Stomach smooth muscle (tissue), 2 donors: ENCODE data around the gene HAGHL.
"Not testable (repeated sequence)": the region's sequence is repeated elsewhere in the genome, so short reads cannot be mapped to it uniquely, and the experiment has no call there.

ENCODE experiments used
- H3K27ac ChIP-seq: one replicate; pipeline ENCODE4 v1.7.0; 2013; ENCODE audit warnings: mild to moderate bottlenecking, low read length, inconsistent platforms
- H3K27me3 ChIP-seq, 2 donors: one replicate each; pipeline ENCODE4 v1.7.0; 2013; ENCODE audit warnings: low read length in 2 of 2; ENCODE audit not compliant: insufficient read depth in 2 of 2, control insufficient read depth in 1 of 2
- H3K36me3 ChIP-seq, 2 donors: one replicate each; pipeline ENCODE4 v1.7.0; 2013; ENCODE audit warnings: low read length in 2 of 2; ENCODE audit not compliant: control insufficient read depth in 2 of 2, insufficient read depth in 2 of 2
- H3K4me1 ChIP-seq: one replicate; pipeline ENCODE4 v1.7.0; 2013; ENCODE audit warnings: low read length; ENCODE audit not compliant: control insufficient read depth, insufficient read depth
- H3K4me3 ChIP-seq, 2 donors: one replicate each; pipeline ENCODE4 v1.7.0; 2013; ENCODE audit warnings: low read length in 2 of 2
- H3K9ac ChIP-seq, 2 donors: one replicate each; pipeline ENCODE4 v1.7.0; 2013; ENCODE audit warnings: low read length in 2 of 2, mild to moderate bottlenecking in 1 of 2
- H3K9me3 ChIP-seq, 2 donors: one replicate each; pipeline ENCODE4 v1.7.0; 2013; ENCODE audit warnings: low read length in 2 of 2; ENCODE audit not compliant: control insufficient read depth in 2 of 2
- donor health status: healthy.
- donor health status: Pancreatic carcinoma.

HAGHL gene

DNA sequence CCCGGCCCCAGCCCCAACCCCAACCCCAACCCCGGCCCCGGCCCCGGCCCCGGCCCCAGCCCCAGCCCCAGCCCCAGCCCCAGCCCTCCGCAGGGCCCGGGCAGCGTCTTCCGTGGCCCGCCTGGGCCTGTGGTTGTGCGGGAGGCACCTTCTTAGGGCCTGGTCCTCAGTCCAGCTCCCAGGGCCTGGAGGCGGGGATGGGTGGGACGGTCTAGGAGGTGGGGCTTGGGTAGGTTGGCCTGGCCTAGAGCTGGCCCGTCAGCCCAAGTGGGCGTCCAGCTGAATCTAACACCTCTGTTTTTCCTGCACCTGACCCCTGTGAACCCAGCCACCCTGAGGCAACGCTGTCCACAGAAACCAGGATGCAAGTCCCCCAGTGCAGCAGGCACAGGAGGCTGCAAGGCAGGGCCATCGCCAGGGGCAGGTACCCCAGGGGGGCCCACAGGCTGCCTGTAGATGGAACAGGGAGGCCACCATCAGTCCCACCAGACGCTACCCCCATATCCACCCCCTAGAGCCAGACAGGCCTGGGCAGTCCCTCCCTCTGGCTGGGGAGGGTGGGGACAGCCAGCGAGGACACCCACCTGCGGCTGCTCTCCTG is 42.4 kb downstream of the HAGHL start:
- H3K27me3 ChIP-seq, result peaks cover 4 to 15% of the 10 kb centered on the region in 2 donors
- H3K27ac ChIP-seq, result no peak overlapping the region
- no peaks in the 10 kb centered on the region for H3K4me1 ChIP-seq
- H3K9ac ChIP-seq, result no peak overlapping the region
- no peaks in the 10 kb centered on the region for H3K36me3 ChIP-seq
- no peaks in the 10 kb centered on the region for H3K9me3 ChIP-seq
- no peak overlapping the region for H3K4me3 ChIP-seq

DNA sequence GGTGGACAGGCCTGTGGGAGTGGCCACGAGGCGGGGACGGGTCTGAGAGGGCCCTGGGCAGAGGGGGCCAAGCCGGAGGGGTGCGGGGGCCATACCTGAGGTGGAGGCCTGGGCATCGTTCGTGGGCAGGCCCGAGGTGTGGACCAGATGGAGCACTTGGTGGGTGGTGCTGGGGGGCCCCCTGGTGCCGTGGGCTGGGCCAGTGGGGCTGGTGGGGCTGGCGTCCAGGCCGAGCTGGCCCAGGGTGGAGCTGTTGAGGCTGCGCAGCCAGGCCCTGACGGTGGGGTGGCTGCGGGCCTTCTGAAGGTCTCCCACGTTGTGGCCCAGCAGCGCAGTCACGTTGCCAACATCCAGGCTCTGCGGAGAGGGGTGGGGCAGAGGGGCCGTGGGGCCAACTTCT is 43.0 kb downstream of the HAGHL start:
- H3K4me3 ChIP-seq, result no peak overlapping the region
- no peak overlapping the region for H3K9ac ChIP-seq
- H3K4me1 ChIP-seq, result no peaks in the 10 kb centered on the region
- no peaks in the 10 kb centered on the region for H3K9me3 ChIP-seq
- H3K27me3 ChIP-seq, result peaks cover 4 to 15% of the 10 kb centered on the region in 2 donors
- H3K36me3 ChIP-seq, result no peaks in the 10 kb centered on the region
- no peak overlapping the region for H3K27ac ChIP-seq

DNA sequence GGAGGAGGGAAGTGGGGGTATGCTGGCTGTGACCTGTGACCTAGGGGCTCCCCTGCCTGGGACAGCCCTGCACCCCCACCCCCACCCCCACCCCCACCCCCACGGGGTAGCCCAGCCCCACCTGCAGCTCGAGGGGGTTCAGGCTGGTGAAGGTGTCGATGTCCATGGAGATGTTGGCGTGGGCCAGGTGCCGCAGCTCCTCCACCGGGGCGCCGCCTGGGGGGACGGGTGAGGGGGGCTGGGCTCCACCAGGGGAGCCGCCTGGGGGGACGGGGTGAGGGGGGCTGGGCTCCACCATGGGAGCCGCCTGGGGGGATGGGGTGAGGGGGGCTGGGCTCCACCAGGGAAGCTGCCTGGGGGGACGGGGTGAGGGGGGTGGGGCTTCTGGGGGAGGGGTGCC is 43.5 kb downstream of the HAGHL start:
- Histone ChIP-seq H3K4me1 (no peaks in the 10 kb centered on the region), H3K36me3 (no peaks in the 10 kb centered on the region), H3K4me3 (no peak overlapping the region), H3K9me3 (no peaks in the 10 kb centered on the region), H3K9ac (no peak overlapping the region), H3K27me3 (peaks cover 7 to 15% of the 10 kb centered on the region in 2 donors), H3K27ac (no peak overlapping the region)

DNA sequence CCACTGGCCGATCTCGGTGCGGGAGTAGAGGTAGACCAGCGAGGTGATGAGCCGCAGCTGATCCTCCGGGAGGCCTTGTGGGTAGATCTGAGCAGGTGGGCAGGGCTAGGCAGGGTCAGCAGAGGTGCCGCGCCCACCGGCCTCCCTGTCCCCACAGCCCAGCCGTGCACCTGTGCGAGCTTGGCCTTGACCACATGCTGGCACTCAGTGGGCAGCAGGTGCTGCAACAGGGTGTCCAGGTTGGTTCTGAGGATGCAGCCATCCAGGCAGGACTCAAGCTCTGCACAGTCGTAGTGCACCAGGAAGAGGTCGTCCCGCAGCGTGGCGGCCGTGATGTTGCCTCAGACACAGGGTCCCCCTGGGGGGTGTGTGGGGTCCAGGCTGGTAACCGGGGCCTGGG is 46.1 kb downstream of the HAGHL start:
- H3K9ac ChIP-seq, result no peak overlapping the region
- H3K9me3 ChIP-seq, result no peaks in the 10 kb centered on the region
- H3K4me3 ChIP-seq, result no peak overlapping the region
- no peaks in the 10 kb centered on the region for H3K4me1 ChIP-seq
- peaks cover 8 to 15% of the 10 kb centered on the region in 2 donors for H3K27me3 ChIP-seq
- H3K27ac ChIP-seq, result no peak overlapping the region
- H3K36me3 ChIP-seq, result no peaks in the 10 kb centered on the region

DNA sequence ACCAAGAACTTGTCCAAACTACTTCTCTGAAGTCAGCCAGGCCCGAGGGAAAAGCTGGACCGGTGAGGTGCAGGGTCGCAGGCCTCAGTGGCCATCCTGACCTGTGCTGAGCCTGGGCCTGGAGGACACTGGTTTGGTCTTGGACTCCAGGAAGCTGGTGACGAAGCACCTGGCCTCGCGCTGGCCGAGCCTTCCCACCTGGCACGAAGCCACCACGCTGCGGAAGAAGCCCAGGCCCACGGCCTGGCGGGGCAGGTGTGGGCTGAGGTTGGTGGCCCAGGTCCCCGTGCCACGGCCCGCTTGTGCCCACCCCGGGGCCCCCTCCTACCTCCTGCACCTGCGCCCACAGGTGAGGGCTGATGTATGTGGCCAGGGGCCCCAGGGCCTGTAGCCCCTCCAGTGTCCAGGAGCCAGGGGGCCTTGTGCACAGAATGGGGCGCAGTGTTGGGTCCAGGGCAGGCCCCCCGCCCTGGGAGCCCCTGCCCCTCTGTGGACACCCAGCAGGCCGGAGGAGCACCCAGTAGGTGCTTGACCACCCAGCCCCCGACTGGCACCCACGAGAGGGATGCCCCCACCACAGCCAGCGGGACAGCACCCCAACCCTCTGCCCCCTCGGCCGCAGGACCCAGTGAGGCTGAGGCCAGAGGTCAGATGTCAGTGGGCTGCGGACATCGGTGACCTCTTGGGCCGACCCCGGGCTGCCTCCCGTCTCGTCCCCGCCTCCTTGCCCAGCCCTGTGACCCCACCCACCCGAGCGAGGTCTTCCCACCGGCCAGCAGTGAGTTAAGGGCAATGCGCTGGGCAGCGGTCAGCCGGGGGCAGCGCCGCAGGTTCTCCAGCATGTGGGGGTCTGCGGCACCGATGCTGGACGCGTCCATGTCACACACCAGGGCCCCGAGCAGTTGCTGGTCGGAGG is 47.4 kb downstream of the HAGHL start:
- H3K27me3 ChIP-seq, result peaks cover 10 to 17% of the 10 kb centered on the region in 2 donors
- no peak overlapping the region for H3K4me3 ChIP-seq

DNA sequence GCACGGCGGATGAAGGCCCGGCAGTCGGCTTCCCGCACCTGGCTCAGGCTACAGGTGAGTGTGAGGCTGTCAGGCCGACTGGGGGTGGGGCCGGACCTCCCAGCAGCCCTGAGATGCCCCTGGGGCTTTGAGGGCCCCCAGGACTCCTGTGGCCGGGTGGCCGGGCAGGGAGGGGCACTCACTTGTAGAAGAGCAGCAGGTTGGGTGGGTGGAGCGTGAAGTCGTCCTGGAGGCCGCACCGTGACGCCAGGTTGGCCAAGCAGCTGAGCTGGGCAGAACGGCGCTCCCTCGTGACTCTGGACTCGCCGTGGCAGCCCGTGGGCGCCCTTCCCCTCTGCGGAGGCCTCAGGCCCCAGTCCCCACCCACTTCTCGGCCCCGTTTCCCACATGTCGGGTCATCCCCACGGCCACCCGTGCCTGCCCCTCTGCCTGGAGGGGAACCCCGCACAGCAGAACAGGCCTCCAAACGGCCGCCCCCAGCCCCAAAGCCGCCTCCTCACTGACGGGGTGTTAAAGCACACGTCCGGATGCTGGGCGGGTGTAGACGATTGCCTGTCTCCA is 48.4 kb downstream of the HAGHL start:
- Histone ChIP-seq H3K9ac (no peak overlapping the region), H3K9me3 (no peaks in the 10 kb centered on the region), H3K4me3 (no peak overlapping the region), H3K27ac (no peak overlapping the region), H3K4me1 (no peaks in the 10 kb centered on the region), H3K36me3 (no peaks in the 10 kb centered on the region), H3K27me3 (peaks cover 11 to 15% of the 10 kb centered on the region in 2 donors)

More for the DNA sequence above, 47.4 kb downstream of the HAGHL start:
- H3K4me1 ChIP-seq, result no peaks in the 10 kb centered on the region
- no peaks in the 10 kb centered on the region for H3K36me3 ChIP-seq
- H3K27ac ChIP-seq, result no peak overlapping the region
- no peak overlapping the region for H3K9ac ChIP-seq
- no peaks in the 10 kb centered on the region for H3K9me3 ChIP-seq

DNA sequence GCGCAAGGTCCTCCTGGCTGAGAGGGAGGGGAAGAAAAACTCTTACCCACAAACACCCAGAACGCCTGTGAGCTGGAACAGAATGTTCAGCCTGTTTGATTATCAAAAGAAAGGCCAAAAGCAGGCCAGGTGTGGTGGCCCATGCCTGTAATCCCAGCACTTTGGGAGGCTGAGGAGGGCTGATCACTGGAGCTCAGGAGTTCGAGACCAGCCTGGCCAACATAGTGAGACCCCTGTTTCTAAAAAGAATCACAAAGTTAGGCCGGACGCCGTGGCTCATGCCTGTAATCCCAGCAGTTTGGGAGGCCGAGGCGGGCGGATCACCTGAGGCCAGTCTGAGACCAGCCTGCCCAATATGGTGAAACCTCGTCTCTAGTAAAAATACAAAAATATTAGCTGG is 49.4 kb downstream of the HAGHL start:
- H3K9ac ChIP-seq, H3K9me3 ChIP-seq, H3K4me3 ChIP-seq, H3K27ac ChIP-seq, H3K36me3 ChIP-seq, H3K4me1 ChIP-seq: not testable (repeated sequence)
- H3K27me3 ChIP-seq, result peaks cover 21 to 22% of the 10 kb centered on the region in 2 donors

DNA sequence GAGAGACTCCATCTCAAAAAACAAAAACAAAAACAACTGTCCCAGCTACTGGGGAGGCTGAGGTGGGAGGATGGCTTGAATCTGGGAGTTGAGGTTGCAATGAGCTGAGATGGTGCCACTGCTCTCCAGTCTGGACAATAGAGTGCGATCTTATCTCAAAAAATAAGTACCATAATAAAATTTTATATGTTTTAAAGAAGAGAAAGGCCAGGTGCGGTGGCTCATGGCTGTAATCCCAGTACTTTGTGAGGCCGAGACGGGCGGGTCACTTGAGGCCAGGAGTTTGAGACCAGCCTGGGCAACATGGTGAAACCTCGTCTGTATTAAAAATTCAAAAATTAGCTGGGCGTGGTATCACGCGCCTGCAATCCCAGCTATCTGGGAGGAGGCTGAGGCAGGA is 49.9 kb downstream of the HAGHL start:
- H3K27ac ChIP-seq, result no peak overlapping the region
- no peak overlapping the region for H3K4me3 ChIP-seq
- H3K27me3 ChIP-seq, result peaks cover 24 to 27% of the 10 kb centered on the region in 2 donors
- no peaks in the 10 kb centered on the region for H3K4me1 ChIP-seq
- no peaks in the 10 kb centered on the region for H3K9me3 ChIP-seq
- H3K9ac ChIP-seq, result no peak overlapping the region
- no peaks in the 10 kb centered on the region for H3K36me3 ChIP-seq

DNA sequence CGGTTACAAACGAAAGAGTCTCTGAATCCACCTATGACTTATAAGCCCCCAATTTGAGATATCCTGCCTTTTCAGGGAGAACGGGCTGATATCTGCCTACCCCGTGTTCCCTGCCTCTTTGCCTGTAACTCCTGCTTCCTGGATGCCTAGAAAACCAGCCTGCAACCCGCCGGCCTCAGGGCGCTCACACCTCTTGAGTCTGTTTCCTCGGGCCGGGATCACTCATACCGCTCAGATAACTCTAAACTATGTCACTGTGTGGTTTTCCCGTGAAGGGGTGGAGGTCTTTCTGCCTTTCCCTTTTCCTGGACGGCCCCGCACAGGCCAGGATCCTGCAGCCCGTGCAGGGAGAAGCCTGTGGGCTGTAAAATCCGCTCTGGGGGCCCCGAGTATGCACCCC is 50.9 kb downstream of the HAGHL start:
- no peaks in the 10 kb centered on the region for H3K36me3 ChIP-seq
- H3K27me3 ChIP-seq, result peaks cover 28 to 35% of the 10 kb centered on the region in 2 donors
- H3K4me1 ChIP-seq, result no peaks in the 10 kb centered on the region
- no peaks in the 10 kb centered on the region for H3K9me3 ChIP-seq
- no peak overlapping the region for H3K27ac ChIP-seq
- H3K9ac ChIP-seq, result no peak overlapping the region
- H3K4me3 ChIP-seq, result no peak overlapping the region

DNA sequence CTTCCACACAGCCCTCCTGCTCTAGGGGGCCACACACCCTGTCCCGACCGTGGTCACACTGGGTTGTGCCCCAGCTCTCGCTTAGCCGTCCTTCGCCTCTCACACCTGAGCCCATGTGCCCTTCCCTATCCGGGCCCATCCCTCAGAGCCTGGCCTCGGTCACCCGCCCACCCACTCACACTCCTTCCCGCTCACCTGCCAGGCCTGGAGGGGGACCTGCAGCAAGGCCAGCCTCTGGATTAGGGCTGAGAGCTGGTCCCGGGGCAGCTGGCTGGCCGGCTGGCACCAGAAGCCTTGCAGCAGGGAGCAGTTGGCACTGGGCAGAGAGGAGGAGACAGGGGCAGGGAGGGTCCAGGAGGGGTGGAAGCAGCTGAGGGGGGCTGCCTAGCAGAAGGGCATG is 51.5 kb downstream of the HAGHL start:
- Histone ChIP-seq H3K36me3 (no peaks in the 10 kb centered on the region), H3K4me1 (peaks cover 1% of the 10 kb centered on the region), H3K4me3 (no peak overlapping the region), H3K27ac (no peak overlapping the region), H3K9me3 (no peaks in the 10 kb centered on the region), H3K27me3 (peaks cover 32 to 41% of the 10 kb centered on the region in 2 donors), H3K9ac (no peak overlapping the region)
